Measurements from ENCODE around the gene UBE2F.
"Not testable (repeated sequence)": the region's sequence is repeated elsewhere in the genome, so short reads cannot be mapped to it uniquely, and the experiment has no call there.

Gene UBE2F

GRCh38 chr2:237977380-237977779 lies 10.6 kb downstream of the UBE2F start:
- WGBS, 2 experiments: 95 to 97% methylated on average over 2 of the region's 2 CpGs
- H3K36me3 ChIP-seq (ENCODE audit: control insufficient read depth, insufficient read depth, low read length): peaks cover 4% of the 10 kb centered on the region

GRCh38 chr2:237978058-237978712 lies 11.4 kb downstream of the UBE2F start:
- peaks cover 4% of the 10 kb centered on the region for H3K36me3 ChIP-seq (ENCODE audit: control insufficient read depth, insufficient read depth, low read length)
- 93 to 94% methylated on average over 8 of the region's 8 CpGs for WGBS, 2 experiments
- peaks cover 11% of the 10 kb centered on the region for H3K4me1 ChIP-seq (ENCODE audit: control insufficient read depth, insufficient read depth, low read length)
- H3K4me3 ChIP-seq (ENCODE audit: insufficient read depth, low read depth, low read length): no peak overlapping the region
- no peaks in the 10 kb centered on the region for H3K27me3 ChIP-seq (ENCODE audit: control insufficient read depth, insufficient read depth, low read length, poor library complexity, severe bottlenecking)
- no peaks in the 10 kb centered on the region for H3K9me3 ChIP-seq (ENCODE audit: control insufficient read depth, low read length)
- H3K27ac ChIP-seq (ENCODE audit: insufficient read depth, low read depth, low read length, poor library complexity, severe bottlenecking): no peak overlapping the region

More at GRCh38 chr2:237977380-237977779, 10.6 kb downstream of the UBE2F start:
- H3K9me3 ChIP-seq (ENCODE audit: control insufficient read depth, low read length): no peaks in the 10 kb centered on the region
- peaks cover 11% of the 10 kb centered on the region for H3K4me1 ChIP-seq (ENCODE audit: control insufficient read depth, insufficient read depth, low read length)
- H3K27ac ChIP-seq (ENCODE audit: insufficient read depth, low read depth, low read length, poor library complexity, severe bottlenecking): no peak overlapping the region
- H3K27me3 ChIP-seq (ENCODE audit: control insufficient read depth, insufficient read depth, low read length, poor library complexity, severe bottlenecking): no peaks in the 10 kb centered on the region
- H3K4me3 ChIP-seq (ENCODE audit: insufficient read depth, low read depth, low read length): no peak overlapping the region

- H3K36me3 ChIP-seq (ENCODE audit: control insufficient read depth, insufficient read depth, low read length): peaks cover 4% of the 10 kb centered on the region
- H3K4me3 ChIP-seq (ENCODE audit: insufficient read depth, low read depth, low read length): no peak overlapping the region
- no peaks in the 10 kb centered on the region for H3K27me3 ChIP-seq (ENCODE audit: control insufficient read depth, insufficient read depth, low read length, poor library complexity, severe bottlenecking)
- no peak overlapping the region for H3K27ac ChIP-seq (ENCODE audit: insufficient read depth, low read depth, low read length, poor library complexity, severe bottlenecking)
- 93 to 96% methylated on average over 6 of the region's 6 CpGs for WGBS, 2 experiments
- H3K9me3 ChIP-seq (ENCODE audit: control insufficient read depth, low read length): no peaks in the 10 kb centered on the region
- H3K4me1 ChIP-seq (ENCODE audit: control insufficient read depth, insufficient read depth, low read length): peaks cover 16% of the 10 kb centered on the region
Measured at GRCh38 chr2:237979331-237979730, 12.5 kb downstream of the UBE2F start.

GRCh38 chr2:237980087-237980486 lies 13.3 kb downstream of the UBE2F start:
- H3K4me3 ChIP-seq (ENCODE audit: insufficient read depth, low read depth, low read length): no peak overlapping the region
- no peaks in the 10 kb centered on the region for H3K9me3 ChIP-seq (ENCODE audit: control insufficient read depth, low read length)
- 55% methylated on average over 1 of the region's 1 CpG; no CpG with 5 or more reads in 1 of the 2 experiments for WGBS, 2 experiments

GRCh38 chr2:237980751-237981150 lies 13.9 kb downstream of the UBE2F start:
- Histone ChIP-seq H3K27me3 (ENCODE audit: control insufficient read depth, insufficient read depth, low read length, poor library complexity, severe bottlenecking) (no peaks in the 10 kb centered on the region), H3K4me1 (ENCODE audit: control insufficient read depth, insufficient read depth, low read length) (peaks cover 16% of the 10 kb centered on the region), H3K4me3 (ENCODE audit: insufficient read depth, low read depth, low read length) (no peak overlapping the region), H3K9me3 (ENCODE audit: control insufficient read depth, low read length) (no peaks in the 10 kb centered on the region), H3K36me3 (ENCODE audit: control insufficient read depth, insufficient read depth, low read length) (no peaks in the 10 kb centered on the region), H3K27ac (ENCODE audit: insufficient read depth, low read depth, low read length, poor library complexity, severe bottlenecking) (no peak overlapping the region)
- WGBS, 2 experiments: 94 to 96% methylated on average over 6 of the region's 6 CpGs

More at GRCh38 chr2:237980087-237980486, 13.3 kb downstream of the UBE2F start:
- H3K27ac ChIP-seq (ENCODE audit: insufficient read depth, low read depth, low read length, poor library complexity, severe bottlenecking): no peak overlapping the region
- H3K27me3 ChIP-seq (ENCODE audit: control insufficient read depth, insufficient read depth, low read length, poor library complexity, severe bottlenecking): no peaks in the 10 kb centered on the region
- peaks cover 16% of the 10 kb centered on the region for H3K4me1 ChIP-seq (ENCODE audit: control insufficient read depth, insufficient read depth, low read length)
- no peaks in the 10 kb centered on the region for H3K36me3 ChIP-seq (ENCODE audit: control insufficient read depth, insufficient read depth, low read length)

GRCh38 chr2:237981621-237982020 lies 14.8 kb downstream of the UBE2F start:
- H3K4me1 ChIP-seq (ENCODE audit: control insufficient read depth, insufficient read depth, low read length): peaks cover 16% of the 10 kb centered on the region
- not testable (repeated sequence) for H3K36me3 ChIP-seq (ENCODE audit: control insufficient read depth, insufficient read depth, low read length); H3K4me3 ChIP-seq (ENCODE audit: insufficient read depth, low read depth, low read length); H3K27ac ChIP-seq (ENCODE audit: insufficient read depth, low read depth, low read length, poor library complexity, severe bottlenecking); H3K9me3 ChIP-seq (ENCODE audit: control insufficient read depth, low read length); H3K27me3 ChIP-seq (ENCODE audit: control insufficient read depth, insufficient read depth, low read length, poor library complexity, severe bottlenecking)
- WGBS, 2 experiments: 91 to 96% methylated on average over 5 of the region's 5 CpGs

GRCh38 chr2:237982039-237982725 lies 15.4 kb downstream of the UBE2F start:
- no peaks in the 10 kb centered on the region for H3K9me3 ChIP-seq (ENCODE audit: control insufficient read depth, low read length)
- 94 to 96% methylated on average over 9 of the region's 9 CpGs for WGBS, 2 experiments
- peaks cover 16% of the 10 kb centered on the region for H3K4me1 ChIP-seq (ENCODE audit: control insufficient read depth, insufficient read depth, low read length)
- no peak overlapping the region for H3K27ac ChIP-seq (ENCODE audit: insufficient read depth, low read depth, low read length, poor library complexity, severe bottlenecking)
- no peaks in the 10 kb centered on the region for H3K27me3 ChIP-seq (ENCODE audit: control insufficient read depth, insufficient read depth, low read length, poor library complexity, severe bottlenecking)
- no peaks in the 10 kb centered on the region for H3K36me3 ChIP-seq (ENCODE audit: control insufficient read depth, insufficient read depth, low read length)
- no peak overlapping the region for H3K4me3 ChIP-seq (ENCODE audit: insufficient read depth, low read depth, low read length)

- no peak overlapping the region for H3K4me3 ChIP-seq (ENCODE audit: insufficient read depth, low read depth, low read length)
- H3K36me3 ChIP-seq (ENCODE audit: control insufficient read depth, insufficient read depth, low read length): no peaks in the 10 kb centered on the region
- H3K9me3 ChIP-seq (ENCODE audit: control insufficient read depth, low read length): no peaks in the 10 kb centered on the region
- 26 to 28% methylated on average over 2 of the region's 2 CpGs for WGBS, 2 experiments
- H3K4me1 ChIP-seq (ENCODE audit: control insufficient read depth, insufficient read depth, low read length): peaks cover 16% of the 10 kb centered on the region
- no peak overlapping the region for H3K27ac ChIP-seq (ENCODE audit: insufficient read depth, low read depth, low read length, poor library complexity, severe bottlenecking)
- H3K27me3 ChIP-seq (ENCODE audit: control insufficient read depth, insufficient read depth, low read length, poor library complexity, severe bottlenecking): no peaks in the 10 kb centered on the region
Measured at GRCh38 chr2:237983922-237984321, 17.1 kb downstream of the UBE2F start.

GRCh38 chr2:237987268-237987667 lies 20.5 kb downstream of the UBE2F start:
- Histone ChIP-seq H3K9me3 (ENCODE audit: control insufficient read depth, low read length) (no peaks in the 10 kb centered on the region), H3K4me1 (ENCODE audit: control insufficient read depth, insufficient read depth, low read length) (peaks cover 4% of the 10 kb centered on the region), H3K27ac (ENCODE audit: insufficient read depth, low read depth, low read length, poor library complexity, severe bottlenecking) (no peak overlapping the region), H3K4me3 (ENCODE audit: insufficient read depth, low read depth, low read length) (no peak overlapping the region), H3K36me3 (ENCODE audit: control insufficient read depth, insufficient read depth, low read length) (no peaks in the 10 kb centered on the region), H3K27me3 (ENCODE audit: control insufficient read depth, insufficient read depth, low read length, poor library complexity, severe bottlenecking) (no peaks in the 10 kb centered on the region)
- WGBS, 2 experiments: 95 to 96% methylated on average over 3 of the region's 3 CpGs

- WGBS, 2 experiments: 88 to 89% methylated on average over 1 of the region's 1 CpG
- H3K4me1 ChIP-seq (ENCODE audit: control insufficient read depth, insufficient read depth, low read length): no peaks in the 10 kb centered on the region
- no peak overlapping the region for H3K27ac ChIP-seq (ENCODE audit: insufficient read depth, low read depth, low read length, poor library complexity, severe bottlenecking)
- H3K36me3 ChIP-seq (ENCODE audit: control insufficient read depth, insufficient read depth, low read length): no peaks in the 10 kb centered on the region
- no peaks in the 10 kb centered on the region for H3K9me3 ChIP-seq (ENCODE audit: control insufficient read depth, low read length)
- no peaks in the 10 kb centered on the region for H3K27me3 ChIP-seq (ENCODE audit: control insufficient read depth, insufficient read depth, low read length, poor library complexity, severe bottlenecking)
- H3K4me3 ChIP-seq (ENCODE audit: insufficient read depth, low read depth, low read length): no peak overlapping the region
Measured at GRCh38 chr2:237993701-237994100, 26.9 kb downstream of the UBE2F start.

Data from ectodermal cell (in vitro differentiated cells).